SK-N-MC (cell line): ENCODE measurements around the gene PLBD2.

Experiments used
- DNase-seq: peaks from one replicate; pipeline ENCODE4 v3.0.0-alpha.2; 2011; ENCODE audit warnings: low read depth, low spot score
- H3K27ac ChIP-seq: fragments of 200-600 bp; sonication (generic); 2 replicates; pipeline ENCODE4 v1.5.1; 2016; ENCODE audit warnings: mixed run types
- H3K36me3 ChIP-seq: fragments of 200-600 bp; sonication (generic); 2 replicates; pipeline ENCODE4 v1.6.1; 2017; ENCODE audit warnings: antibody characterized with exemption, low read length, mixed read lengths; ENCODE audit not compliant: insufficient read depth
- H3K4me3 ChIP-seq: fragments of 200-600 bp; sonication (generic); 2 replicates; pipeline ENCODE4 v1.5.1; 2016
- H3K9ac ChIP-seq: fragments of 200-600 bp; sonication (generic); 2 replicates; pipeline ENCODE4 v1.8.0; 2017; ENCODE audit warnings: mixed run types, mixed read lengths; ENCODE audit not compliant: insufficient read length
- H3K9me3 ChIP-seq: fragments of 200-600 bp; sonication (generic); 2 replicates; pipeline ENCODE4 v1.6.1; 2017; ENCODE audit warnings: low read depth, mild to moderate bottlenecking, antibody characterized with exemption, low read length, moderate library complexity, mixed read lengths
- EZH2 ChIP-seq: fragments of 200-600 bp; sonication (generic); IDR thresholded peaks from one replicate; pipeline ENCODE4 v1.6.1; 2017; ENCODE audit warnings: antibody characterized with exemption
- FOXP2 ChIP-seq: optimal IDR thresholded peaks from 2 replicates; pipeline ENCODE3; 2011; ENCODE audit warnings: mild to moderate bottlenecking, moderate library complexity; ENCODE audit not compliant: insufficient read depth; ENCODE audit errors: extremely low read length, control extremely low read depth
- POLR2AphosphoS5 ChIP-seq: IDR thresholded peaks from 2 replicates; pipeline ENCODE4 v1.6.1; 2012; ENCODE audit warnings: mild to moderate bottlenecking, low read depth, low read length, borderline replicate concordance

PLBD2 gene

GRCh38 chr12:113392988-113393579 lies 34.7 kb downstream of the PLBD2 start:
- no peak for DNase-seq
- no peaks in the 10 kb centered on the region for H3K36me3 ChIP-seq
- H3K9me3 ChIP-seq = no peaks in the 10 kb centered on the region
- no peak for TF ChIP-seq EZH2
- no peak for TF ChIP-seq FOXP2
- no peak for TF ChIP-seq POLR2AphosphoS5
- no peak overlapping the region for H3K4me3 ChIP-seq
- H3K9ac ChIP-seq = no peak overlapping the region
- no peak overlapping the region for H3K27ac ChIP-seq

- H3K9me3 ChIP-seq = no peaks in the 10 kb centered on the region
- no peak for DNase-seq
- H3K9ac ChIP-seq = no peak overlapping the region
- TF ChIP-seq EZH2 = no peak
- TF ChIP-seq POLR2AphosphoS5 = no peak
- TF ChIP-seq FOXP2 = no peak
- H3K36me3 ChIP-seq = no peaks in the 10 kb centered on the region
- H3K27ac ChIP-seq = no peak overlapping the region
- no peak overlapping the region for H3K4me3 ChIP-seq
These were observed 35.4 kb downstream of the PLBD2 start for GRCh38 chr12:113393749-113394148.

- TF ChIP-seq EZH2 (no peak), POLR2AphosphoS5 (no peak), FOXP2 (no peak)
- Histone ChIP-seq H3K27ac (no peak overlapping the region), H3K9me3 (no peaks in the 10 kb centered on the region), H3K4me3 (no peak overlapping the region), H3K9ac (no peak overlapping the region), H3K36me3 (no peaks in the 10 kb centered on the region)
- no peak for DNase-seq
These were observed 36.7 kb downstream of the PLBD2 start for GRCh38 chr12:113395119-113395518.

- Histone ChIP-seq H3K4me3 (no peak overlapping the region), H3K9me3 (no peaks in the 10 kb centered on the region), H3K9ac (no peak overlapping the region), H3K27ac (peak overlapping the region; percentile 59; the same call in 1 of the 2 replicates), H3K36me3 (no peaks in the 10 kb centered on the region)
- no peak for DNase-seq
- TF ChIP-seq FOXP2 (no peak), EZH2 (no peak), POLR2AphosphoS5 (no peak)
These were observed 37.8 kb downstream of the PLBD2 start for GRCh38 chr12:113396200-113396599.

GRCh38 chr12:113396828-113397496 lies 38.6 kb downstream of the PLBD2 start:
- Histone ChIP-seq H3K27ac (0 out of 2 replicates have a peak overlapping the region, but pooled peaks have one; percentile 42), H3K4me3 (no peak overlapping the region), H3K9ac (no peak overlapping the region), H3K36me3 (no peaks in the 10 kb centered on the region), H3K9me3 (no peaks in the 10 kb centered on the region)
- TF ChIP-seq EZH2 (no peak), POLR2AphosphoS5 (no peak), FOXP2 (no peak)
- no peak for DNase-seq

GRCh38 chr12:113397497-113398197 lies 39.3 kb downstream of the PLBD2 start:
- no peak for TF ChIP-seq POLR2AphosphoS5
- H3K4me3 ChIP-seq = no peak overlapping the region
- H3K27ac ChIP-seq = no peak overlapping the region
- H3K36me3 ChIP-seq = no peaks in the 10 kb centered on the region
- DNase-seq = no peak
- H3K9me3 ChIP-seq = no peaks in the 10 kb centered on the region
- no peak overlapping the region for H3K9ac ChIP-seq

GRCh38 chr12:113398346-113399290 lies 40.2 kb downstream of the PLBD2 start:
- Histone ChIP-seq H3K9me3 (no peaks in the 10 kb centered on the region), H3K27ac (no peak overlapping the region), H3K36me3 (no peaks in the 10 kb centered on the region), H3K9ac (no peak overlapping the region), H3K4me3 (no peak overlapping the region)
- no peak for DNase-seq
- TF ChIP-seq EZH2 = no peak
- no peak for TF ChIP-seq POLR2AphosphoS5
- TF ChIP-seq FOXP2 = no peak

- Histone ChIP-seq H3K9me3 (no peaks in the 10 kb centered on the region), H3K27ac (no peak overlapping the region), H3K36me3 (no peaks in the 10 kb centered on the region), H3K9ac (no peak overlapping the region), H3K4me3 (no peak overlapping the region)
- TF ChIP-seq EZH2 (no peak), FOXP2 (no peak), POLR2AphosphoS5 (no peak)
- DNase-seq = no peak
These were observed 41.1 kb downstream of the PLBD2 start for GRCh38 chr12:113399490-113399889.
